Keratinocyte (primary cell): ENCODE measurements around the gene KRT1. TPM values are rescaled to one million over a fixed set of nuclear protein-coding genes. Genes with fewer than 3 reads are reported as not detected.

Experiments used
- DNase-seq: peaks from one replicate; pipeline ENCODE4 v3.0.0-alpha.2; 2011; ENCODE audit warnings: low read depth, missing footprints, low spot score
- FAIRE-seq: peaks from 2 replicates; lab custom pipeline; 2011; peaks lifted over from hg19 to GRCh38; lab: Jason Lieb, UNC
- H2AFZ ChIP-seq: 2 replicates; pipeline ENCODE4 v1.6.0; 2012; ENCODE audit warnings: low read length, control low read depth, inconsistent platforms; ENCODE audit not compliant: control insufficient read depth
- H3K27ac ChIP-seq: 2 replicates; pipeline ENCODE4 v1.5.1; 2011; ENCODE audit warnings: low read length; ENCODE audit not compliant: control insufficient read depth, insufficient read depth
- H3K27me3 ChIP-seq: 3 replicates; pipeline ENCODE4 v1.6.0; 2011; ENCODE audit warnings: low read length; ENCODE audit not compliant: control insufficient read depth, insufficient read depth; ENCODE audit errors: extremely low read depth
- H3K36me3 ChIP-seq, 2 experiments: 2 replicates in 1 of 2; 3 replicates in 1 of 2; pipeline ENCODE4 v1.5.1; 2011; ENCODE audit warnings: low read length in 2 of 2, mild to moderate bottlenecking in 1 of 2; ENCODE audit not compliant: control insufficient read depth in 2 of 2, insufficient read depth in 2 of 2; ENCODE audit errors: extremely low read depth in 1 of 2
- H3K4me1 ChIP-seq: 3 replicates; pipeline ENCODE4 v1.5.1; 2011; ENCODE audit warnings: low read length; ENCODE audit not compliant: control insufficient read depth, insufficient read depth; ENCODE audit errors: extremely low read depth
- H3K4me2 ChIP-seq: 3 replicates; pipeline ENCODE4 v1.6.0; 2011; ENCODE audit warnings: low read depth, low read length; ENCODE audit not compliant: control insufficient read depth, insufficient read depth; ENCODE audit errors: extremely low read depth
- H3K4me3 ChIP-seq, 3 experiments: fragments of 200-600 bp in 1 of 3; sonication (generic) in 1 of 3; 2 replicates in 2 of 3; 3 replicates in 1 of 3; pipeline ENCODE4 v1.5.1; 2011 to 2016; ENCODE audit warnings: low read length in 3 of 3, mild to moderate bottlenecking in 3 of 3, control low read depth in 2 of 3, inconsistent platforms in 1 of 3, low read depth in 1 of 3, mixed read lengths in 1 of 3, mixed run types in 1 of 3, moderate library complexity in 1 of 3; ENCODE audit not compliant: control insufficient read depth in 2 of 3, insufficient read depth in 2 of 3; ENCODE audit errors: extremely low read depth in 1 of 3
- H3K79me2 ChIP-seq: 2 replicates; pipeline ENCODE4 v1.6.0; 2012; ENCODE audit warnings: low read length; ENCODE audit not compliant: control insufficient read depth, insufficient read depth
- H3K9ac ChIP-seq: 3 replicates; pipeline ENCODE4 v1.6.0; 2011; ENCODE audit warnings: low read length; ENCODE audit not compliant: control insufficient read depth, insufficient read depth; ENCODE audit errors: extremely low read depth
- H3K9me1 ChIP-seq: 3 replicates; pipeline ENCODE4 v1.6.0; 2011; ENCODE audit warnings: low read length; ENCODE audit not compliant: control insufficient read depth, insufficient read depth; ENCODE audit errors: extremely low read depth
- H3K9me3 ChIP-seq: 2 replicates; pipeline ENCODE4 v1.5.1; 2012; ENCODE audit warnings: low read depth, low read length; ENCODE audit not compliant: control insufficient read depth
- H4K20me1 ChIP-seq: 3 replicates; pipeline ENCODE4 v1.6.0; 2011; ENCODE audit warnings: low read length; ENCODE audit not compliant: control insufficient read depth, insufficient read depth; ENCODE audit errors: extremely low read depth
- EZH2 ChIP-seq: IDR thresholded peaks from one replicate; pipeline ENCODE4 v1.6.1; 2012; ENCODE audit warnings: inconsistent platforms, mild to moderate bottlenecking, low read length, moderate library complexity
- dilution Hi-C: fragments of 300-500 bp; cut with MboI; formaldehyde crosslinking; loops from one replicate; pipeline ENCODE4 v1.7.0; 2020; ENCODE audit warnings: low sequenced_read_pairs; ENCODE audit not compliant: extremely low pct_ligation_motif_present
- polyA plus RNA-seq, 5 experiments: library from polyadenylated mRNA; depleted of rRNA in 3 of 5; stranded (reverse) in 3 of 5; stranded (forward) in 1 of 5; unstranded in 1 of 5; fragments of >200 nt; gene quantifications; 1 replicate in 1 of 5; 2 replicates in 3 of 5; 3 replicates in 1 of 5; pipeline versions ENCODE4 v1.2.1 to v1.2.3, GENCODE V29; 2011 to 2012; ENCODE audit warnings: missing spikeins in 2 of 5, low read depth in 1 of 5, low replicate concordance in 1 of 5
- TF ChIP-seq, protein P1 (sequence below), 3 experiments: IDR thresholded peaks in 1 of 3; conservative IDR thresholded peaks in 1 of 3; optimal IDR thresholded peaks in 1 of 3; 2 replicates in 2 of 3; 3 replicates in 1 of 3; pipeline versions ENCODE3 to v1.5.1; 2011; ENCODE audit warnings: low read length in 3 of 3, mild to moderate bottlenecking in 3 of 3, moderate library complexity in 2 of 3, control low read depth in 1 of 3, inconsistent platforms in 1 of 3; ENCODE audit not compliant: insufficient read depth in 2 of 3; ENCODE audit errors: extremely low read depth in 1 of 3

The KRT1 gene
- polyA plus RNA-seq, 1 donor (not counting 4 experiments of a cell fraction or from before 2014, with no cell fraction given) = 92.2 TPM

DNA sequence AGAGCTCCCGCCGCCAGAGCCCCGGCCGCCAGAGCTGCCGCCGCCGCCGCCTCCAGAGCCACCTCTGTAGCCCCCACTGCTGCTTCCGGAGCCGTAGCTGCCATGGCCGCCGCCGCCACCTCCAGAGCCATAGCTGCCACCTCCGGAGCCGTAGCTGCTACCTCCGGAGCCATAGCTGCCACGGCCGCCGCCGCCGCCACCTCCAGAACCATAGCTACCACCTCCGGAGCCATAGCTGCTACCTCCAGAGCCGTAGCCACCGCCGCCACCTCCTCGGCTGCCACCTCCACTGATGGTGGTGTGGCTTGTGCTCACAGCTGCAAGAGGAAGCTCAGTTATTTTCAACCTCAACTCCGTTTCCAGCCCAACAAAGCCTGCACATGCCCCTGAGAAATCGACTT lies 4.9 kb downstream of the KRT1 start:
- Histone ChIP-seq H2AFZ (no peak overlapping the region), H3K27me3 (peaks cover 15% of the 10 kb centered on the region), H3K36me3 (no peaks in the 10 kb centered on the region), H4K20me1 (no peaks in the 10 kb centered on the region), H3K27ac (no peak overlapping the region), H3K4me1 (peaks cover 8% of the 10 kb centered on the region), H3K9ac (no peak overlapping the region), H3K9me1 (no peaks in the 10 kb centered on the region), H3K4me3 (no peak overlapping the region), H3K79me2 (no peaks in the 10 kb centered on the region), H3K4me2 (no peak overlapping the region), H3K9me3 (no peaks in the 10 kb centered on the region)
- no peak for FAIRE-seq
- dilution Hi-C loops = no loop called here
- DNase-seq = no peak
- no peak for TF ChIP-seq EZH2
- TF ChIP-seq, protein P1, sequence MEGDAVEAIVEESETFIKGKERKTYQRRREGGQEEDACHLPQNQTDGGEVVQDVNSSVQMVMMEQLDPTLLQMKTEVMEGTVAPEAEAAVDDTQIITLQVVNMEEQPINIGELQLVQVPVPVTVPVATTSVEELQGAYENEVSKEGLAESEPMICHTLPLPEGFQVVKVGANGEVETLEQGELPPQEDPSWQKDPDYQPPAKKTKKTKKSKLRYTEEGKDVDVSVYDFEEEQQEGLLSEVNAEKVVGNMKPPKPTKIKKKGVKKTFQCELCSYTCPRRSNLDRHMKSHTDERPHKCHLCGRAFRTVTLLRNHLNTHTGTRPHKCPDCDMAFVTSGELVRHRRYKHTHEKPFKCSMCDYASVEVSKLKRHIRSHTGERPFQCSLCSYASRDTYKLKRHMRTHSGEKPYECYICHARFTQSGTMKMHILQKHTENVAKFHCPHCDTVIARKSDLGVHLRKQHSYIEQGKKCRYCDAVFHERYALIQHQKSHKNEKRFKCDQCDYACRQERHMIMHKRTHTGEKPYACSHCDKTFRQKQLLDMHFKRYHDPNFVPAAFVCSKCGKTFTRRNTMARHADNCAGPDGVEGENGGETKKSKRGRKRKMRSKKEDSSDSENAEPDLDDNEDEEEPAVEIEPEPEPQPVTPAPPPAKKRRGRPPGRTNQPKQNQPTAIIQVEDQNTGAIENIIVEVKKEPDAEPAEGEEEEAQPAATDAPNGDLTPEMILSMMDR (optimal IDR thresholded peaks at IDR 0.05 in 1 of 3, IDR thresholded peaks at IDR 0.05 in 1 of 3, conservative IDR thresholded peaks at IDR 0.05 in 1 of 3; ENCODE audit: extremely low read depth in 1 of 3, insufficient read depth in 2 of 3, low read length in 3 of 3) = no peak

DNA sequence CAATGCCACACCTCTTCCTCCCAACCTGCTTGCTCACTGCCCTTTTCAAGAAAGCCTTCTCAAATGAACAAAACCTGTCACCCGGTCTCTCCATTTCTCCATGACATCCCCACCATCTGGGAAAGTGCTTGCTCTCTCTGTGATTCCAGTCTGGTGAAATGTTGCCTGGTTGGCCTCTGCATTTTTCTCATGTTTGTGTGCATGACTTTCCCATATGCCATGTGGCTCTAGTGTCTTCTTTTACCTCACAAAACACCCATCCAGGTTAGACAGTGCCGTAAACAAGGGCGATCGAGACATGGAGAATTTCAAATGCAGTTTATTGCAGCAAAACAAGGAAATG lies 5.8 kb downstream of the KRT1 start:
- DNase-seq = no peak
- dilution Hi-C loops = no loop called here

More for the DNA sequence above, 5.8 kb downstream of the KRT1 start:
- Histone ChIP-seq H3K4me3 (no peak overlapping the region), H4K20me1 (no peaks in the 10 kb centered on the region), H3K79me2 (no peaks in the 10 kb centered on the region), H3K4me1 (peaks cover 8% of the 10 kb centered on the region), H2AFZ (no peak overlapping the region), H3K36me3 (no peaks in the 10 kb centered on the region), H3K9me1 (no peaks in the 10 kb centered on the region), H3K9ac (no peak overlapping the region), H3K9me3 (no peaks in the 10 kb centered on the region), H3K27ac (no peak overlapping the region), H3K27me3 (peaks cover 7% of the 10 kb centered on the region), H3K4me2 (no peak overlapping the region)
- no peak for FAIRE-seq
- TF ChIP-seq, protein P1 (optimal IDR thresholded peaks at IDR 0.05 in 1 of 3, IDR thresholded peaks at IDR 0.05 in 1 of 3, conservative IDR thresholded peaks at IDR 0.05 in 1 of 3; ENCODE audit: extremely low read depth in 1 of 3, insufficient read depth in 2 of 3, low read length in 3 of 3) = no peak
- no peak for TF ChIP-seq EZH2
